ENCODE measurements around the gene DDX49.
"Not testable (repeated sequence)": the region's sequence is repeated elsewhere in the genome, so short reads cannot be mapped to it uniquely, and the experiment has no call there.

The DDX49 gene

DNA sequence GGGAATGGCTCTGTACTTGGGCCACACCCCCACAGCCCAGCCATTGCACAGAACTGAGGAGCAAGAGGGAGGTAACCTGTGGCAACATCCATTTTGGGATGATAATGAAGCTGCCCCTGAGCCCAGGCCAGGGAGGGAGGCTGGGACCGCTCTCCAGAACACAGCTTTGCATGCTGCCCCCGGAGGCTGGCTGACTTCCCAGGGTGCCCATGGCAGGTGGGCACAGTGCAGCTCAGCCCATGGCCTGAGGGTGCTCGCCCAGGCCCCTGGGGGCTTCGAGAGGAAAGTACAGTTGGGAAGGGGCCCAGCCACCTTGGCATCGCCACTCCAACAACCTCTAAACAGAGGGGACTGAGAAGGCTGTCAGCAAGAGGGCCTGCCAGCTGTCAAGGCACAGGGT, 6.0 kb upstream of the DDX49 start:
- no peak for DNase-seq

DNA sequence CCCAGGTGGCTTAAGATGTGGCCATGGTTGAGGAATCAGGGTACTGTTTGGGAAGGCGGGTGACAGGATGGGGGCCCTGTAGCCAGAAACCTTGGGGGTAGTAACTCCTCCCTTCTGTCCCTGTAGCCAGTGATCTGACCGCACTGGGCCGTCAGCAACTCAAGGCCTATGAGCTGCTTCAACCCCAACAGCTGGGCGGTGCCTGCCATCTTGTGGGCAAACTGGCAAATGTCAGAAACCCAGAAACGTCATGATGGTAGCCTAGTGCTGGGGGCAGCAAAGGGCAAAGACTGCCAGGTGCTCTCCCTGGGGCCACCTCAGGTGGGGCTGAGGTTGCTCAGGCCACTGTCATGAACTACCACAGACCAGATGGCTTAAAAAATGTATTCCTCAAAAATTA, 3.9 kb upstream of the DDX49 start:
- DNase-seq = peak; percentile 24

DNA sequence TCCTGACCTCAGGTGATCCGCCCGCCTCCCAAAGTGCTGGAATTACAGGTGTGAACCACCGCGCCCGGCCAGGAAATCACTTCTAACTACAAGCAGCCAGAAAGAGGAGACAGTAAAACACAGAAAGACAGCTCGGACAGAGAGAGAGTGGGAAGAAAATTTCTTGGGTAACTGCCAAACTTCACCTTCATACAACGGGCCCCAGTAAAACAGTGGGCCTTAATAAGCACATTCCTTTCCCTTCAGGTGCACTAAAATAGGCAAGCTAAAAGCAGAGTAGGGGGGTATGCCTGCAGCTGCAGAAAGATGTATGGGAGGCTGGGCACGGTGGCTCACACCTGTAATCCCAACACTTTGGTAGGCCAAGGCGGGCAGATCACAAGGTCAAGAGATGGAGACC, 1.9 kb upstream of the DDX49 start:
- not testable (repeated sequence) for DNase-seq

DNA sequence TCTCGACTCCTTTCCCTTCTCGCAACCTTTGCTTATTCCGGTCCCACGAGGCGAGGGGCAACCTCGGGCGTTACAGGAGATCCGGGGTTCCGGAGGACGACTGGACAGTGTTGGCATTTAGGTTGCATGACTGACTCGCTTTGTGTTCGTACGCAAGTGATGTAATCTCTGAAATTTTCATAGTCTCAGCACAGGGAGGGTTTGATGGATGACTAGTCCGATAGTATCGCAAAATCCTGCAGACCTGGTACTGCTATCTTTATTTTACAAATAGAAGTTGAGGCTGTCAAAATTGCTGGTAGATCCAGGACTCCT, 342 bp downstream of the DDX49 start:
- DNase-seq = no peak

DNA sequence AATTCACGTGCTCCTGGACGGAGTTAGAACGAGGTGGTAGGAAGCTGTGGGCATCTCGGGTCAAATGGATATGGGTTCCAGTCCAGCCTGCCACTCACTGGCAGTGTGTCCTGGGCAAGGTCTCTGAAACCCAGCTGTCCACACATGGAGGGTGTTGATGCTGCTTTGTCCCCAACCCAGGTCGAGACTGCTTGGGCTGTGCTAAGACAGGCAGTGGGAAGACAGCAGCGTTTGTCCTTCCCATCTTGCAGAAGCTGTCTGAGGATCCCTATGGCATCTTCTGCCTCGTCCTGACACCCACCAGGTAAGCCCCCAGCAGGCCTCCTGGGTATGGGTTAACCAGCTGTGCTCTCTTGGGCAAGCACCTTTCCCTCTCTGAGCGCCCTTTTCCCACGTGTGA, 885 bp downstream of the DDX49 start:
- DNase-seq = no peak

DNA sequence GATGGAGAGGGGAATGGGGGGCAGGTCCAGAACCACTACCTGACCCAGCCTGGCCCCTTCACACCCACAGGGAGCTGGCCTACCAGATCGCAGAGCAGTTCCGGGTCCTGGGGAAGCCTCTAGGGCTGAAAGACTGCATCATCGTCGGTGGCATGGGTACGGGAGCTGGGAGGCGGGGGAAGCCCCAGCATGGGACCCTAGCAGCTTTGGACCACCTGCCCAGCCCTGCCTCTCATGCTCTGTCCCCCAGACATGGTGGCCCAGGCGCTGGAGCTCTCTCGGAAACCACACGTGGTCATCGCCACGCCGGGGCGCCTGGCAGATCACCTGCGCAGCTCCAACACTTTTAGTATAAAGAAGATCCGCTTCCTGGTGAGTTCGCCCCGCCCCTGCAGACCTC, 2.1 kb downstream of the DDX49 start:
- no peak for DNase-seq

DNA sequence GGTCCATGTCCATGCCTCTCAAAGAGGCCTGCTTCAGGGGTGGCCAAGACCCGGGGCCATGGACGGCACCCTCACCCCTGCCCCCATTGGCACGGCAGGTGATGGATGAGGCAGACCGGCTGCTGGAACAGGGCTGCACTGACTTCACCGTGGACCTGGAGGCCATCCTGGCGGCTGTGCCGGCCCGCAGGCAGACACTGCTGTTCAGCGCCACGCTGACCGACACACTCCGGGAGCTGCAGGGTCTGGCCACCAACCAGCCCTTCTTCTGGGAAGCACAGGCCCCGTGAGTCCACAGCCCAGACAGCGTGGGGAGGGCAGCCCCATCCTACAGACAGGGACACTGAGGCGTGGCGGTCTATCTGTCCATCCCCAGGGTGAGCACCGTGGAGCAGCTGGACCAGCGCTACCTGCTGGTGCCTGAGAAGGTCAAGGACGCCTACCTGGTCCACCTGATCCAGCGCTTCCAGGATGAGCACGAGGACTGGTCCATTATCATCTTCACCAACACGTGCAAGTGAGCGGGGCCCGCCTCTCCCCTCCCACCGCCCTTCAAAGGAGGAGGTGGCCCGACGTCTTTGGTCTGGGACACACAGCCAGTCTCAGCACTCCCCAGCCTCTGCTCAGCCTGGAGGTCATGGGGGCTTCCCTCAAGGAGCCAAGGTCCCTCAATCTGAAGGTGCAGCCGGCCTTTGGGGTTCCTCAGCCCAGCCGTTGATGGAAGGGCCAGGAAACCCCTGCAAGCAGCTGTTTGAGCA, 2.9 kb downstream of the DDX49 start:
- DNase-seq = no peak

DNA sequence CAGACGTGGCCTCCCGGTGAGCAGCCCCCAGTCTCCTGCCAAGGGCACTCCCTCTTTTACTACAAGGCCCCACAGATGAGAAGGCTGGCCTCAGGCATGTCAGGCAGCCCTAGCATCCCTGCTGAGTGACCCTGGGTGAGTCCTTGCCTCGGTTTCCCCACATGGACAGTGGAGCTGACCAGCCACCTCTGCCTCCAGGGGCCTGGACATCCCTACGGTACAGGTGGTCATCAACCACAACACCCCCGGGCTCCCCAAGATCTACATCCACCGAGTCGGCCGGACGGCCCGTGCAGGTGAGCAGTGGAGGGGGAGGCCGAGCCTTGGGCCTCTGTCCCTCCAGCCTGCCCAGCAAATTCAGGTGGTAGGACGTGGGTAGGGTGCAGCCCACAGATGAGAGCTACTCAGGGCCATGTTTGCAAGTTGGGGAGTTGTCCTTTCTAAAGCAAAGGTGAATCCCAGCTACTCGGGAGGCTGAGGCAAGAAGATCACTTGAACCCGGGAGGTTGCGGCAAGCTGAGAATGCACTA, 5.2 kb downstream of the DDX49 start:
- DNase-seq = no peak

DNA sequence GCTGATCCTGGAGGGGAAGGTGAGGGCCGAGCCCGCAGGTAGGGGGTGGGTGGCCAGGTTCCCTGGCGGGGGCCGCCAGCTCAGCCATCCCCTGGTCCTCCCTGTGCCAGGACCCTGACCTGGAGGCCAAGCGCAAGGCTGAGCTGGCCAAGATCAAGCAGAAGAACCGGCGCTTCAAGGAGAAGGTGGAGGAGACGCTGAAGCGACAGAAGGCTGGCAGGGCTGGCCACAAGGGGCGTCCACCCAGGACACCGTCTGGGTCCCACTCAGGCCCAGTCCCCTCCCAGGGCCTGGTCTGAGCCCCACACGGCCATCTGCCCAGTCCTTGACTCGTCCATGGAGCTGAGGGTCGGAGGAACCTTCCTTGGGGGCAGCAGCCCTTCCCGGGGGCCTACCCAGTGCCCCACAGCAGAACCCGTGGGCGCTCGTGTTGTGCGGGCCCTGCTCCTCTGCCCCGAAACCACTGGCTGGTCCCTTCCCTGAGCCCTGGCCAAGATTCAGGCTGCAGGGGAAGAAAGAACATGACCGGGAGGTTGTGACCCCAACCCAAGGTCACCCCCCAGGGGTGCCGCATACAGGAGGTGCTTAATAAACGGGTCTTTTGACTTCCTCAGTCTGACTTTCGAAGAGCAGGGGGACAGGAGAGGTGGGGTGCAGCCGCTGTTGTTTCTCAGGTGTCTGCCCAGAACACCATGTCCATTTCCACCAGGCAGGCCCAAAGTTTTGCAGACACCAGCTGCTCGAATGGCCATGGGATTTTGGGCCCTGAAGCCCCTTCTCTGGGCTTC, 8.7 kb downstream of the DDX49 start:
- DNase-seq = no peak

DNA sequence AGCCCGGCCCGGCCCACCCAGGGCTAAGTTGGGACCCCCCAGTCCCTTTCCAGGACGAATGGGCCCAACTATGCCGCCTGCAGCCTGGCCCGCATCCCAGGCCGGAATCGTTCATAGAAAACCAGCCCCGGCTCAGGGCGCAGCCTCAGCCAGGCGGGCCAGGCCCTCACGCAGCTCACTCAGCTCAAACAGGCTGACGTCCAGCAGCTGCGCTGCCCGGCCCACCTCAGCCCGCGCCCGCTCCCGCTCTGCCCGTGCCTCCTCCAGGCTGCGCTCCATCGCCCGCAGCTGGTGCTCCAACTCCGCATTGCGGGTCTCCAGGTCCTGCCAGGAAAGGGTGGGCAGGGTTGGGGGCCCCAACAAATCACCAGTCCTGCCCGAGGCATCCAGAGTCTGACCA, 9.8 kb downstream of the DDX49 start:
- no peak for DNase-seq

DNA sequence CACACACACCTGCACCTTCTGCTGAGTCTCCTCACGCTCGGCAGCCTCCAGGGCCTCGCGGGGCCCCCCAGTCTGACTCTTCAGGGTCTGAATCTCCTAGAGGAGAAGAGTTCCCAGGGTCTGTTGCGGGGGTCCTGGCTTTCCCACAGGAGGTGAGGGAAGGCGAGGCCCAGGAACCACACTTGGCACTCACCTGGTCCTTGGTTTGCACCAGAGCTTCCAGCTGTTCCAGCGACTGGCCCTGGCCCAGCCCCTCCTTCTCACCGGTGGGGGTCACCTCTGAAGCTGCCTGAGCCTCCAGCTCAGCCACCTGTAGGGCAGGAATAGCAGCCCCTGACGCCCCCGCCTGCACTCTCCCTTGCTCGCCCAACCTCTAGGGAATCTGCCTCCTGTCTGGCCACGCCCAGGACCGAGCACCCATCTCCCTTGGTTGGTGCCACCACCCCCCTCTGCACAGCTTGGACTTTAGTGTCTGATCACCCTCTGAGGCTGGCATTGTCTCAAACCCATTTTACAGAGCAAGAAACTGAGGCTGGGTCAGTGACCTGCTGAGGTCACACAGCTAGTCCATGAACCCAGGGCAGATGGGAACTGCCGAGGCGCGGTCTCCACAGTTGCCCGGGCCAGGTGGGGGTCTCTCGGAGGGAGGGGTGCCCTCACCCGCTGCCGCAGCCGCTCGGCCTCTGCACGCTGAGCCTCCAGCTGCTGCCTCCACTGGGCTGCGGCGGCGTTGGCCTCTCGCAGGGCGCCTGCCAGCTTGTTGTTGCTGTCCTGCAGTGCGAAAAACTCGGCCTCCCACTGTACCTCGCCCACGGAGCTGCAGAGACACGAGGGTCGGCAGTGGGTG, 12.0 kb downstream of the DDX49 start:
- no peak for DNase-seq

DNA sequence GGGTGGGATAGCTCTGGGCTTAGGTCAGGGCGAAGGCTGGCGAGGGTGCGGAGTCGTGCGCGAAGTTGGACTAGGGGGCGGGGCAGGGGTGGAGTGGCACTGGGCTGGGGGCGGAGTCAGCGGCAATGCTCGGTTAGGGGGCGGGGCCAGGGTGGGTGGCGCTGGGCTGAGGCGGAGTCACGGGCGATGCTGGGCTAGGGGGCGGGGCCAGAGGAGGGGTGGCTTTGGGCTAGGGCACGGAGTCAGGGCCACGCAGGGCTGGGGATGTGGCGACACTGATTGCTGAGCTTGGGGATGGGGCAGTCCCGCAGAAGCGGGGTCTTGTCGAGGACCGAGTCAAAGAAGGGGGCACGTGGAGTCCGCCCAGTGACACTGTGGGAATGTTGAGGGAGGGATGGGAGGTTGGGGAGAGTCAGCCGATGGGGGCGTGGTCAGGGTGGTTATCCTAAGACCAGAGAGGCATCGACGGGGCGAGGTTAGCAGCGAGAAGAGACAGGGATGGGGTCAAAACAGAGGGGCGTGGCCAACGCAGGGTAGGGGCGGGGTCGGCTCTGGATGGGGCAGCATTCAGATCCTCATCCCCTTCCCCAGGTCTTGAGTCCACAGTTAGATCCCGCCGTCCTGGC, 12.8 kb downstream of the DDX49 start:
- DNase-seq = peak; percentile 77

DNA sequence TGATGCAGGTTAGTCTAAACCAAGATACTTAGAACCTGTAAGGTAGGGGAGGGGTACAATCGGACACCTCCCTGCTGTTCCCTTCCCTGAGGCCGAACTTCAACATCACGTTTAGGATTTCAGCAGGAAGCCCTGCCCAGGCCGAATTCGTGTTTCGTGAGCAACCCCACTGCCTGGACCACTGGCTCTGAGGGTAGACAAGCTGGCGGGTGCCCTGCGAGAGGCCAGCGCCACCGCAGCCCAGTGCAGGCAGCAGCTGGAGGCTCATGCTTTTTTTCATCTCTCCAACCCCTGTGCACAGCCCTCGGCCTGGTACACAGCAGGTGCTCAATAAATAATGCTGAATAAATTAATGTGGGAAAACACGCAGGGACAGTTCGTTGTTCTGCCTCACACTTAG, 13.8 kb downstream of the DDX49 start:
- peak; percentile 17 for DNase-seq

DNA sequence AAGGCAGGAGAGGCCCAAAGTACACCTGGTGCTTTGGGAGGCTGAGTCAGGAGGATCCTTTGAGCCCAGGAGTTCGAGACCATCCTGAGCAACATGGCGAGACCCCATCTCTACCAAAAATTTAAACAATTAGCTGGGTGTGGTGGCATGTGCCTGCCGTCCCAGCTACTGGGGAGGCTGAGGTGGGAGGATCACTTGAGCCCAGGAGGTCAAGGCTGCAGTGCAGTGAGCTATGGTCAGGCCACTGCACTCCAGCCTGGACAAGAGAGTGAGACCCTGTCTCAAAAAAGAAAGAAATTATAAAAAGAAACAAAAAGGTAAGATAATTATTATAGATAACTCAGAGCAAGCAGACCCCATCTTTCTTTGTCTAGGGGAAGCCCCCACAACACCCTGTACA, 19.6 kb downstream of the DDX49 start:
- no peak for DNase-seq

DNA sequence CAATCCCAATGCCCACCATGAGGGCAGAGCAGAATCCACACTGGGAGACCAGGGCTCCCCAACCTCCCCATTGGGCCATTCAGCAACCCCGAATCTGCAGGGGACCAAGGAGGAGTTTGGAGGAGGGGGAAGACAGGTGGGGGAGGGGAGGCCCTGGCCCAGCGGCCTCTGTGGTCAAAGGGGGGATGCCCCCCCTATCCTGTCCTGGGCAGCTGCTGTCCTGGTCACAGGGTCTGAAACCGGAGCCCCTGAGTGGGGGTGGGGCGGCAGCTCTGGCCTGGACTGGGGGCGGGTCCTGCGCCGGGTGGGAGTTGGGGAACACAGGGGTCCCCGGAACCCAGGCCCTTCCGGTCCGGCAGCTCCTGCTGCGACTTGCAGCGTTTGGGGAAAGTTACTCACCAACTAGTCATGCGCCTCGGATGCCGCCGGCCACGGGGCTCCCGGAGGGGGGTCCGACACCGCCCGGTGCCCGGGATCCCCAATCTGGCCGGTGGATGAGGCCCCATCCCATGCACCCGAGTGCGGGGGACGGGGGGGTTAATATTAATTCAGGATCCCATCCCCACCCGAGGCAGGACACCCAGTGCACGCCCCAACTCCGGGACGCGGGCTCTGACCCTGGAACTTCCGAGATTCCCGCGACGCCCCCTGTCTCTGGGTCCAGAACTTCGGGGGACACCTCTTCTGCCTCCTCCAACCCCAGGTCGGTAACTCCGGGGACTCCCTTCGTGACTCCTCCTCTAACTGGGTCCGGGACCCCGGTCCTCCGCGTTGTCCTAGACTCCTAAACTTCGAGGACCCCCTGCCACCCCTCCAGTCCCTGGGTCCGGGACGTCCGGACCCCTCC, 20.6 kb downstream of the DDX49 start:
- peak; percentile 48 for DNase-seq

DNA sequence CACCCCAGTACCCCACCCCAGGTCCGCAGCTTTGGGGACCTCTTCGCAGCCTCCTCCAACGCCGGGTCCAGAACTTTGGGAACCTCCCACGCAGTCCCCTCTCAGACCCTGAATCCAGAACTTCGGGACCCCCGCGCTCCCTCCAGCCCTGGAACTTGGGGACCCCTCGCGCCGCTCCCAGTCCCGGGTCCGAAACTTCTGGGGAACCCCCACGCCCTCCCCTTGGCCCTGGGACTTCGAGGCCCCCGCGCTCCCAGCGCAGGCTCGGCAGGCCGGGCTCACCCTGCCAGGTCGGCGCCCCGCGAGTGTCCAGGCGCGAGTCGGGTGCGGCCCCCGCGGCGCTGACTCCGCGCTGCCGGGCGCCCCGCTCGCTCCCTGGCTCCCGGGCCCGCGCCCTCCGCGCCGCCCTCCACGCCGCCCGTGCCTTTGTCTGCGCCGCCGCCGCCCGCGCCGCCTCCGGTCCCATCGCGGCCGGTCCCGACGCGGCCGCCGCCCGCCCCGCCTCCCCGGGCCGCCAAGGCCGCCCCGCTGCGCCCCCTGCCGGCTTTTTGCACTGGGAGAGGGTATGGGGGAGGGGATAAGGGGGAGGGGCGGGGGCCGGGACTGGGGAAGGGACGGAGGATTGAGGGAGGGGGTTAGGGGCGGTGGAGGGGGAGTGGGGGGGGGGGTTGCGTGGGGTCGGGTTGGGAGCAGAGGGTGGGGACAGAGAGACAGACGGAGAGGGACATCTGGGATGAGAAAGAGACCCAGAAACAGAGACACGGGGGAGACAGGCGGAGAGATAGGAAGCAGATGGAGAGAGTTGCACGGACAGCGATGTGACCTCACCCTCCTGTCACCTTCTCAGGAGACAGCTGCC, 21.5 kb downstream of the DDX49 start, which contains the start of gene HOMER3:
HOMER3 (minus strand) TSS at position 449 of the 859 bp plus-strand sequence. CDS start 2,235 bp downstream, outside the sequence.
- DNase-seq = peak; percentile 41

DNA sequence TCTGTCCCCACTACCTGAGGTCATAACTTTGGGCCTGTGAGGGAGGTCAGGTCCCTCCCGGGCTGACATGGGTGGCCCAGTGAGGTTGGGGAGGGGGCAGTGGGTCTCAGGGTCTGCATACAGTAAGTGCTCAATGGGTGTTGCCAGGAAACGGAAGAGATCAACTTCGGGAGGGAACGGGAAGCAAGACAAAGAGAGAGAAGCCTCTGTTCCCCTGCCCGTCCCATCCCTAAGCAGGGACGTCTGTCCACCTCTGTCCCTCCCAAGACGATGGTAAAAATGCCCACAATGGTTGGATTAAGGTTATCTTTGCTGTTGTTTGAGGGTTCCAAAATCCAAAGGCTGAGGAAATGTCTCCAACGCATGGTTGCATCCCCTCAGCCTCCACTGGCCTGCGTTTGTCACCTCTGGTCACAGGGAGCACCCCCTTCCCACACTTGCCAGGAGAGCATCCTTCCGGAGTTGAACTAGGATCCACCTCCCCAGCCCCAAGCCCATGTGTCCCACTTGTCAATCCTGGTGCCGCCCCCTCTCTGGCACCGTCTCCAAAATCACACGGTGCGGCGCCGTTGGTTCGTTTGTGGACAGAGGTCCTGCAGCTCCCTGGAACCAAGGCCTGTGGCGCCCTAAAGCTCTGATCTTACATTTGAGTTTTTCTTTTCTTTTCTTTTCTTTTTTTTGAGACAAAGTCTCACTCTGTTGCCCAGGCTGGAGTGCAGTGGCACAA, 22.3 kb downstream of the DDX49 start:
- peak; percentile 54 for DNase-seq

DNA sequence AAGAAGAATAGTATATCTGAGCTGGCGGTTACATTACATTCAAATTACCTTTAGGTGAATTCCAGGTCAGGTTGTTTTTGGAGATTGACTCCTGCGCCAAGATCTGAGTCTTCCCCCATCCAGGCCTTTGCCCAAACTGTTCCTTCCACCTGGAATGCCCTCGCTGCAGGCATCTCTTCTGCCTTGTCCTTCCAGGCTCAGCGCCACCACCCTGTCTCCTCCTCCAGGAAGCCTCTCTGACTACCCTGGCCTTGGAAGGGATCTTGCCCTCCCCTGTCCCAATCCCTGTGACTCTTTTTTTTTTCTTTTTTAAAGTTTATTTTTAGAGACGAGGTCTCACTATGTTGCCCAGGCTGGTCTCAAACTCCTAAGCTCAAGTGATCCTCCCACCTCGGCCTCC, 23.2 kb downstream of the DDX49 start:
- DNase-seq = no peak

DNA sequence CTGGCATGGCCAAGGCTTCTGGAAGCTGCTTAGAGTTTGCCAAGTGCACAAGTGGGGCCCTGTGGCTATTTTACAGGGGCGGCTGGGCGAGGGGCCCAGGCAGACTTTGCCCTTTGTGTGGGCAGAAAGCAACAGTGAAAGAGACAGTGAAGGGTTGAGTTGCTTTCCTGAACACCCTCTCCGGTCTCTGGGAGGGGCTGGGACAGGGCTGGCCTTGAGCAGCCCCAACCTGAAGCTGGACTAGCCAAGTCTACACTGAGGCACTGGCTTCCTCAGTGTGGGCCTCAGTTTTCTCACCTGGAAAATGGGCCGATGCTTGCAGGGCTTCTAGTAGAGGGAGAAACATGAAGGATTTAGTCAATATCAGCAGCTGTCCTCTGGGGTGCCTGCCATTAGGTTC, 23.9 kb downstream of the DDX49 start:
- no peak for DNase-seq

DNA sequence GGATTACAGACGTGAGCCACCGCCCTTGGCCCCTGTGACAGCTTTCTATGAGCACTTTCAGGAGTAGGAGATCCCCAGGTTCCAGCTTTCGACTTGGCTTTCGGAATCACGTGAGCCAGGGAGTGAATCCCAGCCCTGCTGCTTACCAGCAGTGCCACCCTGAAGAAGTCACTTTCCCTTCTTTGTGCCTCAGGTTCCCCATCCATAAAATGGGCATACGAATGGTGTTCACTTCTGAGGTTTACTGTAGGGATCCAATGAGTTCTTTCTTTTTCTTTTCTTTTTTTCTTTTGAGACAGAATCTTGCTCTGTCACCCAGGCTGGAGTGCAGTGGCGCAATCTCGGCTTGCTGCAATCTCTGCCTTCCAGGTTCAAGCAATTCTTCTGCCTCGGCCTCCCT, 25.8 kb downstream of the DDX49 start:
- no peak for DNase-seq

All from retina (tissue), 1 donor.